Vagina (tissue), 1 donor: ENCODE data around the gene STOX2. TPM values are rescaled to one million over a fixed set of nuclear protein-coding genes. Genes with fewer than 3 reads are reported as not detected.

ENCODE experiments used
- total RNA-seq: library from RNA; depleted of rRNA; stranded (reverse); fragments of >200 nt; gene quantifications from one replicate; pipeline ENCODE4 v1.2.3, GENCODE V29; 2016

The STOX2 gene
- total RNA-seq, 1 donor from 2014 or later = 11.5 TPM

Other genes with a start within 250 kb of the STOX2 start
- 18.2 TPM for gene RWDD4, start 246.1 kb upstream of the STOX2 start, total RNA-seq
- gene TRAPPC11, start 246.0 kb upstream of the STOX2 start, total RNA-seq = 40.3 TPM